BJ (cell line): ENCODE measurements around the gene DCAF8. TPM values are rescaled to one million over a fixed set of nuclear protein-coding genes. Genes with fewer than 3 reads are reported as not detected.

Experiments
- CTCF ChIA-PET: fragments of 350-600 bp; formaldehyde crosslinking; extraction: SDS; loops from one replicate; lab custom pipeline; 2021; ENCODE audit warnings: antibody characterized with exemption, inconsistent platforms; lab: Yijun Ruan, JAX
- POLR2A ChIA-PET: fragments of 300-600 bp; sonication (Branson Sonifier 250); formaldehyde crosslinking; extraction: SDS; loops from one replicate; lab custom pipeline; 2021; ENCODE audit warnings: antibody characterized with exemption; lab: Charles Lee
- DNase-seq: peaks from one replicate; pipeline ENCODE4 v3.0.0-alpha.2; 2011; ENCODE audit warnings: low read depth
- H3K27me3 ChIP-seq: 2 replicates; pipeline ENCODE4 v1.6.0; 2011; ENCODE audit warnings: low read length; ENCODE audit not compliant: control insufficient read depth, insufficient read depth
- H3K36me3 ChIP-seq: 2 replicates; pipeline ENCODE4 v1.5.1; 2011; ENCODE audit warnings: low read length; ENCODE audit not compliant: control insufficient read depth, insufficient read depth
- H3K4me3 ChIP-seq: 2 replicates; pipeline ENCODE4 v1.5.1; 2011; ENCODE audit warnings: low read depth, mild to moderate bottlenecking, control low read depth, low read length
- polyA plus RNA-seq: library from polyadenylated mRNA; depleted of rRNA; stranded (reverse); fragments of >200 nt; gene quantifications from 2 replicates; pipeline ENCODE4 v1.2.3, GENCODE V29; 2011
- TF ChIP-seq, protein P1 (sequence below): IDR thresholded peaks from 2 replicates; pipeline ENCODE4 v1.5.1; 2011; ENCODE audit warnings: low read depth, mild to moderate bottlenecking, control low read depth, inconsistent platforms, low read length, moderate library complexity; ENCODE audit not compliant: insufficient read depth

The DCAF8 gene
- polyA plus RNA-seq, 1 experiment: 84.0 TPM

DNA sequence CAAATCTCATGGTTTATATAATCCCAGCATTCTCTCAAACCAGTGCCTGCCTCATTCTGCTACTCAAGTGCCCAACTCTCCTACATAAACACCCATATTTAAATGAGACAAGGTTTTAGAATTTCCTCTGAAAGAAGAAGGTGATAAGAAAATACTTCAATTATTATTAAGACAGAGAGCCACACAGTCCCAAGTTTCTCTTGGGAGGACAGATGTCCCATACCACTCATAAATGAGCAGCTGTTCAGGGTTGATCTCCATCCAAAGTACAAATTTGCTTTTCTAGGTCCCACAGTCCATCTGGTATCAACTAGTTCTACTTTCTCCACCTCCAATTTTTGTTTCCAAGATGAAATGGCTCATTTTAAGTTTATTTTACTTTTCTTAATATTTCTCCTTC lies 11.3 kb downstream of the DCAF8 start:
- peaks cover 1% of the 10 kb centered on the region; the same call in 1 of the 2 replicates for H3K36me3 ChIP-seq
- no peak overlapping the region for H3K4me3 ChIP-seq
- no peaks in the 10 kb centered on the region for H3K27me3 ChIP-seq
- CTCF ChIA-PET: interaction anchor here (1.0 to 5.5 kb wide), 19 partner anchors 10 to 165 kb away, joined by 3 to 98 read pairs (median 10); partner anchors contain the start of genes CASQ1, IGSF8, PEA15 and PEX19
- no peak for DNase-seq
- POLR2A ChIA-PET: no interaction called here
- TF ChIP-seq, protein P1, sequence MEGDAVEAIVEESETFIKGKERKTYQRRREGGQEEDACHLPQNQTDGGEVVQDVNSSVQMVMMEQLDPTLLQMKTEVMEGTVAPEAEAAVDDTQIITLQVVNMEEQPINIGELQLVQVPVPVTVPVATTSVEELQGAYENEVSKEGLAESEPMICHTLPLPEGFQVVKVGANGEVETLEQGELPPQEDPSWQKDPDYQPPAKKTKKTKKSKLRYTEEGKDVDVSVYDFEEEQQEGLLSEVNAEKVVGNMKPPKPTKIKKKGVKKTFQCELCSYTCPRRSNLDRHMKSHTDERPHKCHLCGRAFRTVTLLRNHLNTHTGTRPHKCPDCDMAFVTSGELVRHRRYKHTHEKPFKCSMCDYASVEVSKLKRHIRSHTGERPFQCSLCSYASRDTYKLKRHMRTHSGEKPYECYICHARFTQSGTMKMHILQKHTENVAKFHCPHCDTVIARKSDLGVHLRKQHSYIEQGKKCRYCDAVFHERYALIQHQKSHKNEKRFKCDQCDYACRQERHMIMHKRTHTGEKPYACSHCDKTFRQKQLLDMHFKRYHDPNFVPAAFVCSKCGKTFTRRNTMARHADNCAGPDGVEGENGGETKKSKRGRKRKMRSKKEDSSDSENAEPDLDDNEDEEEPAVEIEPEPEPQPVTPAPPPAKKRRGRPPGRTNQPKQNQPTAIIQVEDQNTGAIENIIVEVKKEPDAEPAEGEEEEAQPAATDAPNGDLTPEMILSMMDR: no peak

DNA sequence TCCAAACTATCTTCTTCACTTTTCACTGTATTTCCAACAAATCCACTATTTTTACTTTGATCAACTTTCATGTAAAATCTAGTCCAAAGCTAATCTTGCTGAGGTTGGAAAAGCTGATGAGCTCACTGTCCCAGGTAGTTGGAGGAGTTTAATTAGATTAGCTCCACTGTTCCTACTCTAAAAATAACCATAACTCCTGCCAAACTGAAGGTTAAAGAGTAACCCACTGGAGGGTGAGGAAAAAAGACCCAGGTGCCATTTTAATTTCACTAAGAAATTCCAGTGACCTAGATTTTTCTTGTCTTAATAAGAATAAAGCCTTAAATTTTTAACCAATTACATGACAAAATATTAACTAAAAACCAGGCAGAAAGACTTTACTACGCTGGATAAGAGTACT lies 15.3 kb downstream of the DCAF8 start:
- POLR2A ChIA-PET: no interaction called here
- DNase-seq: no peak
- CTCF ChIA-PET: interaction anchor here (1.4 to 2.5 kb wide), 3 partner anchors 28 to 145 kb away, joined by 3 to 7 read pairs (median 6); no protein-coding TSS in a partner anchor
- H3K4me3 ChIP-seq: no peak overlapping the region
- TF ChIP-seq, protein P1: no peak
- H3K36me3 ChIP-seq: peaks cover 1% of the 10 kb centered on the region; the same call in 1 of the 2 replicates
- no peaks in the 10 kb centered on the region for H3K27me3 ChIP-seq

DNA sequence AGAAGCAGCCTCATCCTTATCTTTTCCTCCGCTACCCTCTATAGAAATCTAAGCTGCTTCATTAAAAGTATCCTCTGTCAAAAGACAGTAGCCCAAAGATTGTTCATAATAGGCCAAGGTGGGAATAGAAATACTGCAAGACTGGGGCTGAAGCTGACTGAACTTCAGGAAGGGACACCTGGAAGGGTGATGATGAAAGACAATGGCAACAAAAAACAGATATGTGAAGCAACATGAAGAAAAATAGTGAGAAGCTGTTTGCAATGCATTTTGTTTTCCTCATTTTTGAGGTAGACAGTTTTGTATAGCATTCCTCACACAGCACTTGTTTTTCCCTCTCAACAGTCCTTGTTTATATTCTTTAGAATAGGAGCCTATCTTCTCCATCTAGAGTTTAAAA lies 16.9 kb downstream of the DCAF8 start:
- no peaks in the 10 kb centered on the region for H3K27me3 ChIP-seq
- POLR2A ChIA-PET: no interaction called here
- no peak overlapping the region for H3K4me3 ChIP-seq
- CTCF ChIA-PET: interaction anchor here (0.8 to 2.5 kb wide), 6 partner anchors 11 to 167 kb away, joined by 3 to 8 read pairs (median 3); no protein-coding TSS in a partner anchor
- H3K36me3 ChIP-seq: peaks cover 1% of the 10 kb centered on the region; the same call in 1 of the 2 replicates
- TF ChIP-seq, protein P1: no peak
- DNase-seq: no peak

DNA sequence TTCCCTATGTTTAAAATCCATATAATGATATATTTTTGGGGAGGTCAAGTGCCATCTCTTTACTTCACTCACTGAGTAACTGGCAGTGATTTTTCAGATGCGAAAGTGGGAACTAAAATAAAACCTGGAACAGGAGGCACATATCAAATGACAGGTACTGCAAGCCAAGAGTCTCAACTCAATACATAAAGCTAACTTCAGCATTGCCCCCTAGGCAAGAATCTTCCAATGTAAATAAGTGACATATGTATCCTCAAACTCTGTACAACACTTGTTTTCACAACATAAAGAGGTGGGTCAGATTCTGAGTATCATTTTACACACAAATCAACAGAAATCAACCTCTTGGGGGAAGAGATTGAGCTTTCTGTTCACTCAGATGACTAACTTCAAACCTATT lies 18.1 kb downstream of the DCAF8 start:
- Histone ChIP-seq H3K36me3 (peaks cover 6% of the 10 kb centered on the region), H3K4me3 (no peak overlapping the region), H3K27me3 (no peaks in the 10 kb centered on the region)
- TF ChIP-seq, protein P1: no peak
- no peak for DNase-seq
- ChIA-PET POLR2A (no interaction called here), CTCF (interaction anchor here (0.8 to 4.1 kb wide), 7 partner anchors 9 to 142 kb away, joined by 3 to 20 read pairs (median 4); no protein-coding TSS in a partner anchor)

DNA sequence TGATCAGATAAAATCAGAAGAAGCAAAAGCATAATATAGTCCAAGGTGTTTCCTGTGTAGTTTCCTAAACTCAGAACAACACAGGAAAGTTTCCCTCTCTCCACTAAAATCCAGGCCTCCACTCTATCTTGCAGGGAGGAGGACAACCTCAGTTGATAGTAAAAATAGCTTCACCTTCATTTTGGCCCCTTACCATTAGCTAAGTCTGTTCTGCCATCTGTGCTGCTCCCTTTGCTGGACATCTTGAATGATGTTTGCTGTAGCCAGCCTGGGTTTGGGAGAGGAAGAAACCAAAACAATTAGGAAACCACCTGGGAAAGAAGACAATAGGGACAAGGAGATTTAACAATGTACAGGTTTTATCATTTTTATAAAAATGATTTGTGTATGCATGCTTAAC lies 18.6 kb downstream of the DCAF8 start:
- Histone ChIP-seq H3K36me3 (peaks cover 6% of the 10 kb centered on the region), H3K27me3 (no peaks in the 10 kb centered on the region), H3K4me3 (no peak overlapping the region)
- CTCF ChIA-PET: interaction anchor here (0.8 to 6.5 kb wide), 7 partner anchors 8 to 142 kb away, joined by 3 to 43 read pairs (median 5); no protein-coding TSS in a partner anchor
- TF ChIP-seq, protein P1: no peak
- no peak for DNase-seq
- POLR2A ChIA-PET: interaction anchor here (0.6 kb wide), 1 partner anchor 166 kb away, joined by 4 read pairs; no protein-coding TSS in a partner anchor
